Esophagus muscularis mucosa (tissue), 4 donors: ENCODE results near the gene CRYBA2. TPM values are rescaled to one million over a fixed set of nuclear protein-coding genes. Genes with fewer than 3 reads are reported as not detected.

Experiments
- DNase-seq: peaks from one replicate; pipeline ENCODE4 v3.0.0-alpha.2; 2017; ENCODE audit errors: extremely low spot score
- H3K27ac ChIP-seq, 4 donors: fragments of 200-600 bp; sonication (generic); replicated peaks in 1 of 4; 1 replicate in 3 of 4; 2 replicates in 1 of 4; pipeline ENCODE4 v1.5.1; 2016 to 2019; ENCODE audit warnings: mild to moderate bottlenecking in 1 of 4
- H3K27me3 ChIP-seq, 4 donors: fragments of 200-600 bp; sonication (generic); one replicate each; pipeline versions ENCODE4 v1.5.1 to v1.6.0; 2016 to 2019
- H3K36me3 ChIP-seq, 4 donors: fragments of 200-600 bp; sonication (generic); one replicate each; pipeline ENCODE4 v1.5.1; 2016 to 2019
- H3K4me1 ChIP-seq, 4 donors: fragments of 200-600 bp; sonication (generic); one replicate each; pipeline ENCODE4 v1.5.1; 2016 to 2019
- H3K4me3 ChIP-seq, 4 donors: fragments of 200-600 bp; sonication (generic); 1 replicate in 2 of 4; 2 replicates in 2 of 4; pipeline ENCODE4 v1.5.1; 2016 to 2019; ENCODE audit warnings: mild to moderate bottlenecking in 4 of 4, moderate library complexity in 1 of 4
- H3K9me3 ChIP-seq, 4 donors: fragments of 200-600 bp; sonication (generic); 1 replicate in 3 of 4; 2 replicates in 1 of 4; pipeline ENCODE4 v1.5.1; 2016 to 2019
- EP300 ChIP-seq: sonication (generic); formaldehyde crosslinking; IDR thresholded peaks from one replicate; pipeline ENCODE4 v1.6.1; 2017; ENCODE audit warnings: antibody characterized with exemption
- POLR2A ChIP-seq: fragments of 450-650 bp; IDR thresholded peaks from one replicate; pipeline ENCODE4 v1.6.1; 2017; ENCODE audit warnings: antibody characterized with exemption, moderate library complexity, mild to moderate bottlenecking, low read depth
- POLR2AphosphoS5 ChIP-seq, 2 donors: sonication (generic); formaldehyde crosslinking; IDR thresholded peaks; one replicate each; pipeline ENCODE4 v1.6.1; 2017; ENCODE audit warnings: antibody characterized with exemption in 2 of 2
- WGBS: methylation state at CpG from one replicate; pipeline ENCODE4 v1.1.5; 2018; 5-methylcytosine and 5-hydroxymethylcytosine counted together
- intact Hi-C: fragments of 100-400 bp; cut with DNase I; formaldehyde crosslinking; loops from one replicate; pipeline ENCODE4 v1.15.1; 2023
- total RNA-seq, 4 donors: library from RNA; depleted of rRNA; stranded (reverse); fragments of >200 nt; gene quantifications; one replicate each; pipeline versions ENCODE4 v1.1.0 to v1.2.1, GENCODE V29; 2016
- TF ChIP-seq, protein P1 (sequence below), 3 experiments: fragments of 200-600 bp in 2 of 3; fragments of 450-650 bp in 1 of 3; sonication (generic) in 2 of 3; IDR thresholded peaks; one replicate each; pipeline ENCODE4 v1.5.1; 2017 to 2019; ENCODE audit warnings: antibody characterized with exemption in 3 of 3, mild to moderate bottlenecking in 2 of 3, moderate library complexity in 1 of 3

CRYBA2 gene
- not detected for total RNA-seq

DNA sequence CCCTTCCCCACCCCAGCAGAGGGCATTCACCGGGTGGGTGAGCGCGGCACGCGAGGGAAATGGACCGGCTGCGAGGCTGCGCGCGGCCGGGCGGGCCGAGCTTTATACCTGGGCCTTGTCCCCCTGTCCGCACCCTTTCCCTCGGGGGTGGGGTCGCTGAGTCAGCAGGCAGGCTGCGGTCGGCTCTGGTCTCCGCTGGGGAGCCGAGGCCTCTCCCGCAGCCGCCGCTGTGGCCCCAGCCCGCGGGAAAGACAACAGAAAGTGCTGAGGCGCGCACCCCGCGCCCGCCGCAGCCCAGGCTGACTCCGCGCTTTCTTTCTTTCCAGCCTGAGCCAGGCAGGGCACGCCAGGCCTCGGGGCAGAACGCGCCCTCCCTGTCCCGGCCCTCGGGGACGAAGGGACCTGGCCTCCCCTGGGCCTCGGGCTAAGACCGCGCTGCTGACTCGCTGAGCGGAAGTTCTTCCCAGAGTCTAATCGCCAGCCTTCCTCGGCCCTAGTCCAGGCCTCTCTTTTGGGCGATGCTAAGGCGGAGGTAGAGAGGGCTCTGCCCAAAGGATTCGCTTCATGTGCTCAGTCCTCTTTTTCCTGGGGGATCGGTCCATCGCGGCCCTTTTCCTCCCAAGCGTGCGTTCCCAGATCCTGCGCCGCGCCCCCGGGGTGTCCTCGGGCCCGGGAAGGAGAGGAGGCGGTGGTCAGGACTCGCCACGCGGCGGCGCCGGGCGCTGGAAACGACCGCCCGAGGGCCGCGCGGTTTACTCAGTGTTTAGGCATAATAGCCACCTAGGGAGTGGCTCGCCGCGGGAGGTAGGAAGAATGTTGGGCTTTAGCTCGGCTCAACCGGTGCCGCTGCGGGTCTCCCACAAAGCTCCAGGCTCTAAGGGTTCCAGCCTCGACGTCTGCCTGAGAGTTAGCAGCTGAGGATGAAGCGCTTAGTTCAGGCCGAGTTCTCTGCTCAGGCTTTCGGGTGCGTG lies at the start of gene CRYBA2:
TSS of gene CRYBA2 (minus strand) at position 78 of the 971 bp plus-strand sequence. CDS start 246 bp downstream, outside the sequence.
- H3K4me3 ChIP-seq = peak within 1 kb of the TSS; percentile 46 to 57 (median 48)
- no peaks in the 10 kb centered on the region for H3K36me3 ChIP-seq
- no peak within 1 kb of the TSS for H3K27ac ChIP-seq
- no peak for DNase-seq
- intact Hi-C loops = loop anchor here (10.0 kb wide), 1 partner anchor 161 kb away; no protein-coding TSS in a partner anchor
- TF ChIP-seq POLR2AphosphoS5 (IDR thresholded peaks at IDR 0.05) = no peak
- no peak for TF ChIP-seq POLR2A
- TF ChIP-seq EP300 = no peak
- TF ChIP-seq, protein P1, sequence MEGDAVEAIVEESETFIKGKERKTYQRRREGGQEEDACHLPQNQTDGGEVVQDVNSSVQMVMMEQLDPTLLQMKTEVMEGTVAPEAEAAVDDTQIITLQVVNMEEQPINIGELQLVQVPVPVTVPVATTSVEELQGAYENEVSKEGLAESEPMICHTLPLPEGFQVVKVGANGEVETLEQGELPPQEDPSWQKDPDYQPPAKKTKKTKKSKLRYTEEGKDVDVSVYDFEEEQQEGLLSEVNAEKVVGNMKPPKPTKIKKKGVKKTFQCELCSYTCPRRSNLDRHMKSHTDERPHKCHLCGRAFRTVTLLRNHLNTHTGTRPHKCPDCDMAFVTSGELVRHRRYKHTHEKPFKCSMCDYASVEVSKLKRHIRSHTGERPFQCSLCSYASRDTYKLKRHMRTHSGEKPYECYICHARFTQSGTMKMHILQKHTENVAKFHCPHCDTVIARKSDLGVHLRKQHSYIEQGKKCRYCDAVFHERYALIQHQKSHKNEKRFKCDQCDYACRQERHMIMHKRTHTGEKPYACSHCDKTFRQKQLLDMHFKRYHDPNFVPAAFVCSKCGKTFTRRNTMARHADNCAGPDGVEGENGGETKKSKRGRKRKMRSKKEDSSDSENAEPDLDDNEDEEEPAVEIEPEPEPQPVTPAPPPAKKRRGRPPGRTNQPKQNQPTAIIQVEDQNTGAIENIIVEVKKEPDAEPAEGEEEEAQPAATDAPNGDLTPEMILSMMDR (IDR thresholded peaks at IDR 0.05) = no peak
- H3K27me3 ChIP-seq = peaks cover 0 to 100% (median 74%) of the 10 kb centered on the region in 4 donors
- peaks cover 26 to 40% (median 32%) of the 10 kb centered on the region in 4 donors for H3K4me1 ChIP-seq
- under 1% methylated on average over 22 of the region's 88 CpGs for WGBS
- H3K9me3 ChIP-seq = no peaks in the 10 kb centered on the region

DNA sequence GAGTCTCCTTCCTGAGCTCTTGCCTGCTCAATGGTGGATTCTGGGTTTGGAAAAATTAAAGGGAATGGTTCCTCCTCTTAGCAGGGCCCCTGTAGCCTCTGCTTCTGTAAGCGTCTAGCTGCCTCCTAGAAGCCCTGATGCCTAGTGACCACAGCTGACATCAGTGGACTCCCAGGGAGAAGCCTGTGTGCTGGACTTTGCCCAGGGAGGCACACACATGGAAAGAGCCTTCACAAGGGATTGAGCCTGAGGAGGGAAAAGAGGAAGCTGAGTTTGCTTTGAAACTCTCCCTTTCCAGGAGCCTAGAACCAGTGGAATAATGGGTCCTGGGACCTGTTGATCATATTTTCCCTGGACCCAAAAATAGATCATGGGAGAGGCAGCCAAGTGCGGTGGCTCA lies 49.5 kb upstream of the CRYBA2 start:
- Histone ChIP-seq H3K4me3 (no peak overlapping the region), H3K27ac (no peak overlapping the region), H3K9me3 (no peaks in the 10 kb centered on the region), H3K27me3 (peaks cover 0 to 96% (median 7%) of the 10 kb centered on the region in 4 donors), H3K4me1 (peaks cover 0 to 5% (median 5%) of the 10 kb centered on the region in 4 donors), H3K36me3 (no peaks in the 10 kb centered on the region)
- intact Hi-C loops = no loop called here
- 92% methylated on average over 2 of the region's 2 CpGs for WGBS
- TF ChIP-seq, protein P1 (IDR thresholded peaks at IDR 0.05) = no peak
- no peak for TF ChIP-seq EP300
- TF ChIP-seq POLR2AphosphoS5 (IDR thresholded peaks at IDR 0.05) = no peak
- no peak for TF ChIP-seq POLR2A
- DNase-seq = no peak

- no peak for DNase-seq
- H3K4me3 ChIP-seq = no peak overlapping the region
- no peaks in the 10 kb centered on the region for H3K36me3 ChIP-seq
- peaks cover 0 to 98% (median 7%) of the 10 kb centered on the region in 4 donors for H3K27me3 ChIP-seq
- intact Hi-C loops = no loop called here
- no peaks in the 10 kb centered on the region for H3K9me3 ChIP-seq
- TF ChIP-seq, protein P1 (IDR thresholded peaks at IDR 0.05) = no peak
- TF ChIP-seq POLR2AphosphoS5 (IDR thresholded peaks at IDR 0.05) (no peak), EP300 (no peak), POLR2A (no peak)
- H3K4me1 ChIP-seq = peaks cover 0 to 5% (median 5%) of the 10 kb centered on the region in 4 donors
- 66% methylated on average over 4 of the region's 4 CpGs for WGBS
- no peak overlapping the region for H3K27ac ChIP-seq
These were observed 48.9 kb upstream of the CRYBA2 start for GRCh38 chr2:219042157-219042556.

- Histone ChIP-seq H3K9me3 (no peaks in the 10 kb centered on the region), H3K4me3 (peak within 1 kb of the TSS in 2 of 4 donors; percentile 18 to 21), H3K36me3 (no peaks in the 10 kb centered on the region), H3K27ac (no peak within 1 kb of the TSS), H3K4me1 (peaks cover 0 to 5% (median 5%) of the 10 kb centered on the region in 4 donors), H3K27me3 (peaks cover 0 to 98% (median 7%) of the 10 kb centered on the region in 4 donors)
- 2% methylated on average over 21 of the region's 21 CpGs for WGBS
- intact Hi-C loops = no loop called here
- DNase-seq = no peak
- no peak for TF ChIP-seq POLR2A
- no peak for TF ChIP-seq EP300
- no peak for TF ChIP-seq POLR2AphosphoS5 (IDR thresholded peaks at IDR 0.05)
- TF ChIP-seq, protein P1 (IDR thresholded peaks at IDR 0.05) = no peak
These were observed 48.0 kb upstream of the CRYBA2 start, which contains the start of gene CFAP65 for GRCh38 chr2:219041252-219041651. CFAP65 (minus strand) TSS chr2:219041516; CDS start chr2:219039048, 2,468 bp downstream.
